Upper lobe of left lung (tissue), 4 donors: ENCODE results near the gene COASY.

Experiments
- POLR2A ChIP-seq, 4 donors: fragments of 450-650 bp; IDR thresholded peaks; one replicate each; pipeline ENCODE4 v1.5.1; 2016 to 2017; ENCODE audit warnings: antibody characterized with exemption in 4 of 4, mild to moderate bottlenecking in 2 of 4
- TF ChIP-seq, protein P1 (sequence below), 6 experiments: fragments of 450-650 bp in 4 of 6; fragments of 200-600 bp in 2 of 6; sonication (generic) in 2 of 6; IDR thresholded peaks; one replicate each; pipeline ENCODE4 v1.5.1; 2016 to 2019; ENCODE audit warnings: antibody characterized with exemption in 6 of 6

DNA sequence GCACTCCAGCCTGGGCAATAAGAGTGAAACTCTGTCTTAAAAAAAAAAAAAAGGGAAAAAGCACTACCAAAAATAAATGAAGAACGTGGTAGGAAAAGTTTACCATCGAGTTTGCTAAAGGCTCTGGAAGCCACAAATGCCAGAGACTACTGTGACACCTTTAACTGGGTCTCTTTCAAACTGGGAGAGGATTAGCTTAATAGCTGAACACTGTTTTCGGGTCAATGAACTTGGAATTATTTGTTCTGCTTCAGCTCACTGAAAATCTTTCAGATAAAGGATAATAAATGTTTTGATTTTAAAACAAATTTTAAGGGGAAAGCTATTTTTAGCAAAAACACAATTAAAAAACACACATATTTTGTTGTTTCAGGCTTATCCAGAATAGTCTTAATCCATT lies 45.8 kb downstream of the COASY start:
- TF ChIP-seq, protein P1, sequence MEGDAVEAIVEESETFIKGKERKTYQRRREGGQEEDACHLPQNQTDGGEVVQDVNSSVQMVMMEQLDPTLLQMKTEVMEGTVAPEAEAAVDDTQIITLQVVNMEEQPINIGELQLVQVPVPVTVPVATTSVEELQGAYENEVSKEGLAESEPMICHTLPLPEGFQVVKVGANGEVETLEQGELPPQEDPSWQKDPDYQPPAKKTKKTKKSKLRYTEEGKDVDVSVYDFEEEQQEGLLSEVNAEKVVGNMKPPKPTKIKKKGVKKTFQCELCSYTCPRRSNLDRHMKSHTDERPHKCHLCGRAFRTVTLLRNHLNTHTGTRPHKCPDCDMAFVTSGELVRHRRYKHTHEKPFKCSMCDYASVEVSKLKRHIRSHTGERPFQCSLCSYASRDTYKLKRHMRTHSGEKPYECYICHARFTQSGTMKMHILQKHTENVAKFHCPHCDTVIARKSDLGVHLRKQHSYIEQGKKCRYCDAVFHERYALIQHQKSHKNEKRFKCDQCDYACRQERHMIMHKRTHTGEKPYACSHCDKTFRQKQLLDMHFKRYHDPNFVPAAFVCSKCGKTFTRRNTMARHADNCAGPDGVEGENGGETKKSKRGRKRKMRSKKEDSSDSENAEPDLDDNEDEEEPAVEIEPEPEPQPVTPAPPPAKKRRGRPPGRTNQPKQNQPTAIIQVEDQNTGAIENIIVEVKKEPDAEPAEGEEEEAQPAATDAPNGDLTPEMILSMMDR (IDR thresholded peaks at IDR 0.05): no peak
- no peak for TF ChIP-seq POLR2A (IDR thresholded peaks at IDR 0.05)
